Body of pancreas (tissue), 4 donors: Measurements from ENCODE around the gene UTF1. TPM values are rescaled to one million over a fixed set of nuclear protein-coding genes. Genes with fewer than 3 reads are reported as not detected.

Experiments
- ATAC-seq: fragments of 150-250 bp; one replicate; pipeline ENCODE4 v1.9.1; 2016
- DNase-seq, 4 donors: peaks; one replicate each; pipeline ENCODE4 v3.0.0-alpha.2; 2019
- H3K27ac ChIP-seq, 4 donors: fragments of 200-600 bp; sonication (generic); 1 replicate in 3 of 4; 2 replicates in 1 of 4; pipeline versions ENCODE4 v1.5.1 to v1.6.1; 2016 to 2019; ENCODE audit warnings: mild to moderate bottlenecking in 1 of 4, mixed read lengths in 1 of 4, moderate library complexity in 1 of 4
- H3K27me3 ChIP-seq, 2 donors: fragments of 200-600 bp; sonication (generic); one replicate each; pipeline ENCODE4 v1.6.0; 2016; ENCODE audit warnings: mild to moderate bottlenecking in 1 of 2
- H3K36me3 ChIP-seq, 2 donors: fragments of 200-600 bp; sonication (generic); replicated peaks in 1 of 2; 2 replicates each; pipeline ENCODE4 v1.5.1; 2016; ENCODE audit warnings: low read depth in 2 of 2; ENCODE audit not compliant: insufficient read depth in 1 of 2
- H3K4me1 ChIP-seq: fragments of 200-600 bp; sonication (generic); one replicate; pipeline ENCODE4 v1.6.0; 2016
- H3K4me3 ChIP-seq, 2 donors: fragments of 200-600 bp; sonication (generic); 1 replicate in 1 of 2; 2 replicates in 1 of 2; pipeline ENCODE4 v1.5.1; 2016 to 2019
- H3K9me3 ChIP-seq, 3 donors: fragments of 200-600 bp; sonication (generic); 1 replicate in 2 of 3; 2 replicates in 1 of 3; pipeline ENCODE4 v1.5.1; 2016
- CTCF ChIP-seq, 7 experiments: fragments of 450-650 bp in 4 of 7; fragments of 200-600 bp in 3 of 7; sonication (generic) in 3 of 7; IDR thresholded peaks; one replicate each; pipeline ENCODE4 v1.5.1; 2016 to 2019; ENCODE audit warnings: antibody characterized with exemption in 7 of 7
- POLR2A ChIP-seq, 3 donors: fragments of 450-650 bp; IDR thresholded peaks; one replicate each; pipeline ENCODE4 v1.6.1; 2016; ENCODE audit warnings: antibody characterized with exemption in 3 of 3, mild to moderate bottlenecking in 2 of 3
- WGBS, 2 donors: methylation state at CpG; one replicate each; pipeline ENCODE4 v1.1.5; 2017; 5-methylcytosine and 5-hydroxymethylcytosine counted together
- intact Hi-C: fragments of 100-400 bp; cut with DNase I; formaldehyde crosslinking; loops from one replicate; pipeline ENCODE4 v1.15.1; 2023
- total RNA-seq, 2 donors: library from RNA; depleted of rRNA; stranded (reverse); fragments of >200 nt; gene quantifications; one replicate each; pipeline ENCODE4 v1.1.0, GENCODE V29; 2016

Gene UTF1
- total RNA-seq, 2 donors from 2014 or later = not detected

DNA sequence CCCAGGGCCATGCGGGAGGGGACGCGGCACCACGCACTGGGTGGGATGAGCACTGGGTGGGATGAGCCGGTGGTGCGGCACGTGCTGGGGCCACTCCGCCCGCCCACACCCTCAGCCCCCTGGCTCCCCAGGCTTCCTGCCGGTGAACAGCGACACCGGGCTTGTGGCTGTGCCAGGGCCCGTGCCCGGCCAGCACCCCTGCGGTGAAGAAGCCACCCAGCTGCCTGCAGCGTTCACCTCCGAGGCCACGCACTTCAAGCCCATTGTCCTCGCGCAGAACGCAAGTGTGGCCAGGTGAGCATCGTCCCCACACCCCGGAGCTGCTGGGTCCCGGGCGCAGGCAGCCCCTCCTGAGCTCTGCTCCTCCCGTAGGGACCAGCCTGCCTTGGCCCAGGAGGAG lies 31.8 kb upstream of the UTF1 start:
- no peak for ATAC-seq
- 73% methylated on average over 7 of the region's 26 CpGs; no CpG with 5 or more reads in 1 of the 2 donors for WGBS, 2 donors
- intact Hi-C loops = no loop called here
- no peaks in the 10 kb centered on the region for H3K27me3 ChIP-seq
- no peak overlapping the region for H3K4me3 ChIP-seq
- H3K9me3 ChIP-seq = no peaks in the 10 kb centered on the region
- H3K4me1 ChIP-seq = no peaks in the 10 kb centered on the region
- DNase-seq = no peak
- TF ChIP-seq CTCF (IDR thresholded peaks at IDR 0.05) (no peak), POLR2A (IDR thresholded peaks at IDR 0.05) (no peak)
- no peaks in the 10 kb centered on the region for H3K36me3 ChIP-seq
- H3K27ac ChIP-seq = no peak overlapping the region

- no peak for DNase-seq
- 52 to 64% methylated on average over 5 to 22 of the region's 54 CpGs for WGBS, 2 donors
Measured at GRCh38 chr10:133198621-133199487, 31.2 kb upstream of the UTF1 start.

GRCh38 chr10:133199488-133199885 lies 30.5 kb upstream of the UTF1 start:
- WGBS, 2 donors = 54 to 63% methylated on average over 13 of the region's 13 CpGs
- DNase-seq (no peak), ATAC-seq (no peak)

More at GRCh38 chr10:133198621-133199487, 31.2 kb upstream of the UTF1 start:
- no peaks in the 10 kb centered on the region for H3K9me3 ChIP-seq
- no peaks in the 10 kb centered on the region for H3K36me3 ChIP-seq
- no peaks in the 10 kb centered on the region for H3K27me3 ChIP-seq
- no peak for TF ChIP-seq POLR2A (IDR thresholded peaks at IDR 0.05)
- TF ChIP-seq CTCF (IDR thresholded peaks at IDR 0.05) = no peak
- H3K4me3 ChIP-seq = no peak overlapping the region
- no peaks in the 10 kb centered on the region for H3K4me1 ChIP-seq
- H3K27ac ChIP-seq = no peak overlapping the region
- ATAC-seq = no peak
- intact Hi-C loops = no loop called here

GRCh38 chr10:133199992-133200611 lies 29.9 kb upstream of the UTF1 start:
- no peak overlapping the region for H3K4me3 ChIP-seq
- WGBS, 2 donors = 24 to 31% methylated on average over 6 to 38 of the region's 38 CpGs
- TF ChIP-seq CTCF (IDR thresholded peaks at IDR 0.05) (no peak), POLR2A (IDR thresholded peaks at IDR 0.05) (no peak)
- DNase-seq (no peak), ATAC-seq (no peak)
- no peaks in the 10 kb centered on the region for H3K4me1 ChIP-seq
- no peaks in the 10 kb centered on the region for H3K9me3 ChIP-seq
- no peak overlapping the region for H3K27ac ChIP-seq
- intact Hi-C loops = no loop called here
- no peaks in the 10 kb centered on the region for H3K36me3 ChIP-seq
- H3K27me3 ChIP-seq = no peaks in the 10 kb centered on the region

More at GRCh38 chr10:133199488-133199885, 30.5 kb upstream of the UTF1 start:
- Histone ChIP-seq H3K4me3 (no peak overlapping the region), H3K4me1 (no peaks in the 10 kb centered on the region), H3K36me3 (no peaks in the 10 kb centered on the region), H3K9me3 (no peaks in the 10 kb centered on the region), H3K27ac (no peak overlapping the region), H3K27me3 (no peaks in the 10 kb centered on the region)
- no peak for TF ChIP-seq CTCF (IDR thresholded peaks at IDR 0.05)
- intact Hi-C loops = no loop called here
